K562 (cell line): ENCODE measurements around the gene EFS. TPM values are rescaled to one million over a fixed set of nuclear protein-coding genes. Genes with fewer than 3 reads are reported as not detected.
A peak's percentile ranks its signal among the peaks of the same experiment; 100 is the strongest.

Experiments
- CBX5 ChIP-seq: IDR thresholded peaks from 2 replicates; pipeline ENCODE4 v1.6.1; 2014; ENCODE audit warnings: low read depth, borderline replicate concordance
- CCAR2 ChIP-seq: fragments of 200-400 bp; formaldehyde crosslinking; IDR thresholded peaks from 2 replicates; pipeline ENCODE4 v1.6.1; 2017; ENCODE audit warnings: mild to moderate bottlenecking, low read depth, low read length
- CEBPB ChIP-seq: fragments of 450-650 bp; IDR thresholded peaks from 2 replicates; pipeline ENCODE4 v1.6.1; 2016; ENCODE audit warnings: missing genetic modification characterization, missing compliant biosample characterization
- DACH1 ChIP-seq: fragments of 450-650 bp; IDR thresholded peaks from 2 replicates; pipeline ENCODE4 v1.6.1; 2018; ENCODE audit not compliant: partially characterized antibody
- GATAD2A ChIP-seq: fragments of 450-650 bp; IDR thresholded peaks from 2 replicates; pipeline ENCODE4 v1.6.1; 2017
- HDAC2 ChIP-seq: fragments of 450-650 bp; IDR thresholded peaks from 2 replicates; pipeline ENCODE4 v1.6.1; 2016; ENCODE audit warnings: mild to moderate bottlenecking
- HNRNPLL ChIP-seq: fragments of 200-400 bp; formaldehyde crosslinking; IDR thresholded peaks from 2 replicates; pipeline ENCODE4 v1.6.1; 2017; ENCODE audit warnings: low read length, low read depth, mild to moderate bottlenecking; ENCODE audit not compliant: poor library complexity, severe bottlenecking
- KLF1 ChIP-seq: fragments of 450-650 bp; IDR thresholded peaks from 2 replicates; pipeline ENCODE4 v1.6.1; 2016; ENCODE audit warnings: missing genetic modification characterization, missing compliant biosample characterization
- LARP7 ChIP-seq: fragments of 450-650 bp; IDR thresholded peaks from 2 replicates; pipeline ENCODE4 v1.6.1; 2016
- MTF1 ChIP-seq: fragments of 250-450 bp; sonication (Bioruptor Pico); IDR thresholded peaks from 2 replicates; pipeline ENCODE4 v1.9.0; 2021; ENCODE audit warnings: moderate library complexity, mild to moderate bottlenecking, inconsistent platforms, borderline replicate concordance
- NCOA1 ChIP-seq: fragments of 450-650 bp; IDR thresholded peaks from 2 replicates; pipeline ENCODE4 v1.6.1; 2016; ENCODE audit warnings: low read depth
- NEUROD1 ChIP-seq: fragments of 150-350 bp; IDR thresholded peaks from 2 replicates; pipeline ENCODE4 v1.6.1; 2014; ENCODE audit warnings: borderline replicate concordance, low read length, low read depth; ENCODE audit not compliant: partially characterized antibody
- NFE2 ChIP-seq: IDR thresholded peaks from 2 replicates; pipeline ENCODE4 v1.6.1; 2014; ENCODE audit warnings: antibody characterized with exemption, low read depth
- POLR3A ChIP-seq: IDR thresholded peaks from 2 replicates; pipeline ENCODE4 v1.6.1; 2011; ENCODE audit warnings: borderline replicate concordance, mild to moderate bottlenecking, moderate library complexity; ENCODE audit not compliant: insufficient read length, insufficient read depth; ENCODE audit errors: extremely low read depth
- RBFOX2 ChIP-seq: fragments of 200-400 bp; formaldehyde crosslinking; IDR thresholded peaks from 2 replicates; pipeline ENCODE4 v1.6.1; 2017; ENCODE audit warnings: low read depth, mild to moderate bottlenecking, low read length, moderate library complexity
- RBM25 ChIP-seq: fragments of 200-400 bp; formaldehyde crosslinking; IDR thresholded peaks from 2 replicates; pipeline ENCODE4 v1.6.1; 2018; ENCODE audit warnings: low read length, low read depth, moderate library complexity; ENCODE audit not compliant: severe bottlenecking
- RUNX1 ChIP-seq: sonication (generic); IDR thresholded peaks from 2 replicates; pipeline ENCODE4 v1.6.1; 2016; ENCODE audit warnings: antibody characterized with exemption, low read depth
- SUPT5H ChIP-seq: fragments of 450-650 bp; IDR thresholded peaks from 2 replicates; pipeline ENCODE4 v1.6.1; 2016
- TCFL5 ChIP-seq: fragments of 250-450 bp; sonication (Bioruptor Pico); conservative IDR thresholded peaks from 2 replicates; pipeline ENCODE4 v1.6.1; 2021; ENCODE audit warnings: mild to moderate bottlenecking, moderate library complexity, matching md5 sums
- ZBTB7A ChIP-seq: IDR thresholded peaks from 2 replicates; pipeline ENCODE4 v1.6.1; 2011; ENCODE audit warnings: low read depth, mild to moderate bottlenecking, low read length, moderate library complexity, borderline replicate concordance; ENCODE audit not compliant: control insufficient read depth
- ZNF253 ChIP-seq: fragments of 250-450 bp; sonication (Bioruptor Pico); conservative IDR thresholded peaks from 2 replicates; pipeline ENCODE4 v1.6.1; 2021; ENCODE audit warnings: mild to moderate bottlenecking
- polyA plus RNA-seq, 8 experiments: library from polyadenylated mRNA; depleted of rRNA in 4 of 8; stranded (reverse) in 5 of 8; unstranded in 3 of 8; fragments of >200 nt; fragmentation: Nextera tagmentation in 2 of 8; fragmentation: Illumina TruSeq in 1 of 8; extraction: Ambion mirVana in 2 of 8; extraction: Trizol in 1 of 8; gene quantifications; 2 replicates each; pipeline versions ENCODE4 v1.2.1 to v1.2.3, GENCODE V29; 2011 to 2014; ENCODE audit warnings: inconsistent platforms in 1 of 8, missing spikeins in 1 of 8
- total RNA-seq, 7 experiments: library from RNA; depleted of rRNA in 6 of 7; stranded (reverse); fragments of >200 nt in 6 of 7; fragmentation: Illumina TruSeq in 2 of 7; extraction: Trizol in 2 of 7; gene quantifications; 2 replicates each; pipeline versions ENCODE4 v1.2.1 to v1.2.3, GENCODE V29; 2011 to 2021; ENCODE audit warnings: low replicate concordance in 1 of 7
- TF ChIP-seq, protein P1 (sequence below): sonication (generic); formaldehyde crosslinking; IDR thresholded peaks from 2 replicates; pipeline ENCODE4 v1.8.1; 2023; ENCODE audit warnings: mild to moderate bottlenecking, missing genetic modification reagents
- TF ChIP-seq, protein P2 (sequence below): sonication (generic); formaldehyde crosslinking; IDR thresholded peaks from 2 replicates; pipeline ENCODE4 v1.8.0; 2022; ENCODE audit warnings: mild to moderate bottlenecking, missing genetic modification reagents
- TF ChIP-seq, protein P3 (sequence below): conservative IDR thresholded peaks from 2 replicates; pipeline ENCODE4 v1.6.1; 2011; ENCODE audit warnings: low read depth, mild to moderate bottlenecking, low read length; ENCODE audit not compliant: control insufficient read depth
- TF ChIP-seq, protein P4 (sequence below): fragments of 250-450 bp; sonication (Bioruptor Pico); IDR thresholded peaks from 2 replicates; pipeline ENCODE4 v1.6.1; 2021; ENCODE audit warnings: mild to moderate bottlenecking

EFS gene
- total and polyA plus RNA-seq, 9 of the 15 experiments (the other 6 are each of a cell fraction or from before 2014, with no cell fraction given), result 0.01 to 0.03 TPM; not detected in 7

DNA sequence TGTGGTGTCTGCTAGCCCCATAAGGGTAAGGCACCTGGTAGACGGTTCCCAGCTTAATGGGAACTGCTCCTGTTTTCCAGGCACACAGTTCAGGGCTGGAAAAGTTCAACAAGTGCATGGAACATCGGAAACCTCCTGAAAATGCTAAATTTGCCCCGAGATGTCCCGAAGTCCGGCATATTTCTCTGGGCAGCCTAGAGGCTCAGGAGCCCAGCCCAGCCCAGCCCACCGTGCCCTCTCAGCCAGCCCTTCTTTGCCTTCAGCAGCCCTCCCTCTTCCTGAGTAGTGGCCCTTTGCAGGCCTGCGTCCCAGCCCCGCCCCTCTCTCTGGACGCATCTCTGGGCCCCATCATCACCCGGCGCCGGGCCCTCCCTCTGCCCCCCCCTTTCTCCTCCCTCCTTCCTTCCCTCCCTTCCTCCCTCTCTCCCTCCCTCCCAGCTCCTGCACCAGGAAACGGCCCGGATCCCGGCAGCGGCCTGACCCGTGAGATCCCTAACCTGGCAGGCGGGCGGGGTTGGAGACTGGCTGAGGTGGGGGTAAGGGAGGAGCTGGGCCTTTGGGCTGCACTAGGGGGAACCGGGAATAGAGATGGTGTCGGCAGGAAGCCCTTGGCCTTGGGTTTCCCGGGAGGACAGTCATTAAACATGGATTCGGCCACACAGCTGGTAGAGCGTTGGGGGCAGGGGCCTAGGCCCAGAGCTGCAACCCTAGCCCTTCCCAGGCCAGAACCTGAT is 58.4 kb downstream of the EFS start, which contains the start of gene BCL2L2 (continued):
- TF ChIP-seq ZNF253 (CRISPR knock-in tag), result no peak
- TF ChIP-seq, protein P1, sequence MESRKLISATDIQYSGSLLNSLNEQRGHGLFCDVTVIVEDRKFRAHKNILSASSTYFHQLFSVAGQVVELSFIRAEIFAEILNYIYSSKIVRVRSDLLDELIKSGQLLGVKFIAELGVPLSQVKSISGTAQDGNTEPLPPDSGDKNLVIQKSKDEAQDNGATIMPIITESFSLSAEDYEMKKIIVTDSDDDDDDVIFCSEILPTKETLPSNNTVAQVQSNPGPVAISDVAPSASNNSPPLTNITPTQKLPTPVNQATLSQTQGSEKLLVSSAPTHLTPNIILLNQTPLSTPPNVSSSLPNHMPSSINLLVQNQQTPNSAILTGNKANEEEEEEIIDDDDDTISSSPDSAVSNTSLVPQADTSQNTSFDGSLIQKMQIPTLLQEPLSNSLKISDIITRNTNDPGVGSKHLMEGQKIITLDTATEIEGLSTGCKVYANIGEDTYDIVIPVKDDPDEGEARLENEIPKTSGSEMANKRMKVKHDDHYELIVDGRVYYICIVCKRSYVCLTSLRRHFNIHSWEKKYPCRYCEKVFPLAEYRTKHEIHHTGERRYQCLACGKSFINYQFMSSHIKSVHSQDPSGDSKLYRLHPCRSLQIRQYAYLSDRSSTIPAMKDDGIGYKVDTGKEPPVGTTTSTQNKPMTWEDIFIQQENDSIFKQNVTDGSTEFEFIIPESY (CRISPR knock-in tag), result no peak
- TF ChIP-seq, protein P2, sequence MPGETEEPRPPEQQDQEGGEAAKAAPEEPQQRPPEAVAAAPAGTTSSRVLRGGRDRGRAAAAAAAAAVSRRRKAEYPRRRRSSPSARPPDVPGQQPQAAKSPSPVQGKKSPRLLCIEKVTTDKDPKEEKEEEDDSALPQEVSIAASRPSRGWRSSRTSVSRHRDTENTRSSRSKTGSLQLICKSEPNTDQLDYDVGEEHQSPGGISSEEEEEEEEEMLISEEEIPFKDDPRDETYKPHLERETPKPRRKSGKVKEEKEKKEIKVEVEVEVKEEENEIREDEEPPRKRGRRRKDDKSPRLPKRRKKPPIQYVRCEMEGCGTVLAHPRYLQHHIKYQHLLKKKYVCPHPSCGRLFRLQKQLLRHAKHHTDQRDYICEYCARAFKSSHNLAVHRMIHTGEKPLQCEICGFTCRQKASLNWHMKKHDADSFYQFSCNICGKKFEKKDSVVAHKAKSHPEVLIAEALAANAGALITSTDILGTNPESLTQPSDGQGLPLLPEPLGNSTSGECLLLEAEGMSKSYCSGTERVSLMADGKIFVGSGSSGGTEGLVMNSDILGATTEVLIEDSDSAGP (CRISPR knock-in tag), result no peak
- TF ChIP-seq RUNX1, result peak; percentile 78; the same call in 1 of the 2 replicates
- no peak; the same call in 1 of the 2 replicates for TF ChIP-seq KLF1
- peak; percentile 73 for TF ChIP-seq NEUROD1
- TF ChIP-seq SUPT5H, result peak; percentile 85
- TF ChIP-seq POLR3A, result no peak
- no peak for TF ChIP-seq CEBPB (tag)
- TF ChIP-seq CBX5, result no peak
- TF ChIP-seq CCAR2, result no peak
- TF ChIP-seq NCOA1, result no peak
- TF ChIP-seq DACH1, result no peak
- TF ChIP-seq GATAD2A, result no peak
- no peak for TF ChIP-seq ZBTB7A
- TF ChIP-seq, protein P3, sequence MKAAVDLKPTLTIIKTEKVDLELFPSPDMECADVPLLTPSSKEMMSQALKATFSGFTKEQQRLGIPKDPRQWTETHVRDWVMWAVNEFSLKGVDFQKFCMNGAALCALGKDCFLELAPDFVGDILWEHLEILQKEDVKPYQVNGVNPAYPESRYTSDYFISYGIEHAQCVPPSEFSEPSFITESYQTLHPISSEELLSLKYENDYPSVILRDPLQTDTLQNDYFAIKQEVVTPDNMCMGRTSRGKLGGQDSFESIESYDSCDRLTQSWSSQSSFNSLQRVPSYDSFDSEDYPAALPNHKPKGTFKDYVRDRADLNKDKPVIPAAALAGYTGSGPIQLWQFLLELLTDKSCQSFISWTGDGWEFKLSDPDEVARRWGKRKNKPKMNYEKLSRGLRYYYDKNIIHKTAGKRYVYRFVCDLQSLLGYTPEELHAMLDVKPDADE, result no peak; the same call in 1 of the 2 replicates
- TF ChIP-seq RBM25, result no peak
- TF ChIP-seq HDAC2, result 0 out of 2 replicates have a peak, but pooled peaks have one; percentile 60
- no peak for TF ChIP-seq LARP7
- TF ChIP-seq, protein P4, sequence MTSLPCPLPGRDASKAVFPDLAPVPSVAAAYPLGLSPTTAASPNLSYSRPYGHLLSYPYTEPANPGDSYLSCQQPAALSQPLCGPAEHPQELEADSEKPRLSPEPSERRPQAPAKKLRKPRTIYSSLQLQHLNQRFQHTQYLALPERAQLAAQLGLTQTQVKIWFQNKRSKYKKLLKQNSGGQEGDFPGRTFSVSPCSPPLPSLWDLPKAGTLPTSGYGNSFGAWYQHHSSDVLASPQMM (CRISPR knock-in tag), result no peak
- peak; percentile 25 for TF ChIP-seq HNRNPLL
- no peak for TF ChIP-seq NFE2
- TF ChIP-seq TCFL5 (CRISPR knock-in tag), result no peak
- peak; percentile 79 for TF ChIP-seq RBFOX2
- no peak for TF ChIP-seq MTF1
